ENCODE results near the gene ST7. TPM values are rescaled to one million over a fixed set of nuclear protein-coding genes. Genes with fewer than 3 reads are reported as not detected.

The ST7 gene
- total RNA-seq, 1 experiment from 2014 or later: 12.4 TPM

GRCh38 chr7:117008118-117008885, 55.0 kb downstream of the ST7 start (continued):
- TF ChIP-seq GABPB1 (CRISPR knock-in tag; IDR thresholded peaks at IDR 0.05): no peak
- no peak for TF ChIP-seq TCF7 (CRISPR knock-in tag; IDR thresholded peaks at IDR 0.05; ENCODE audit: low read depth)
- TF ChIP-seq ZNF671 (CRISPR knock-in tag; IDR thresholded peaks at IDR 0.05): no peak
- TF ChIP-seq, protein P1, sequence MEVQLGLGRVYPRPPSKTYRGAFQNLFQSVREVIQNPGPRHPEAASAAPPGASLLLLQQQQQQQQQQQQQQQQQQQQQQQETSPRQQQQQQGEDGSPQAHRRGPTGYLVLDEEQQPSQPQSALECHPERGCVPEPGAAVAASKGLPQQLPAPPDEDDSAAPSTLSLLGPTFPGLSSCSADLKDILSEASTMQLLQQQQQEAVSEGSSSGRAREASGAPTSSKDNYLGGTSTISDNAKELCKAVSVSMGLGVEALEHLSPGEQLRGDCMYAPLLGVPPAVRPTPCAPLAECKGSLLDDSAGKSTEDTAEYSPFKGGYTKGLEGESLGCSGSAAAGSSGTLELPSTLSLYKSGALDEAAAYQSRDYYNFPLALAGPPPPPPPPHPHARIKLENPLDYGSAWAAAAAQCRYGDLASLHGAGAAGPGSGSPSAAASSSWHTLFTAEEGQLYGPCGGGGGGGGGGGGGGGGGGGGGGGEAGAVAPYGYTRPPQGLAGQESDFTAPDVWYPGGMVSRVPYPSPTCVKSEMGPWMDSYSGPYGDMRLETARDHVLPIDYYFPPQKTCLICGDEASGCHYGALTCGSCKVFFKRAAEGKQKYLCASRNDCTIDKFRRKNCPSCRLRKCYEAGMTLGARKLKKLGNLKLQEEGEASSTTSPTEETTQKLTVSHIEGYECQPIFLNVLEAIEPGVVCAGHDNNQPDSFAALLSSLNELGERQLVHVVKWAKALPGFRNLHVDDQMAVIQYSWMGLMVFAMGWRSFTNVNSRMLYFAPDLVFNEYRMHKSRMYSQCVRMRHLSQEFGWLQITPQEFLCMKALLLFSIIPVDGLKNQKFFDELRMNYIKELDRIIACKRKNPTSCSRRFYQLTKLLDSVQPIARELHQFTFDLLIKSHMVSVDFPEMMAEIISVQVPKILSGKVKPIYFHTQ (CRISPR knock-in tag; IDR thresholded peaks at IDR 0.05): no peak
- TF ChIP-seq ZNF512 (CRISPR knock-in tag; IDR thresholded peaks at IDR 0.05; ENCODE audit: borderline replicate concordance): no peak

DNA sequence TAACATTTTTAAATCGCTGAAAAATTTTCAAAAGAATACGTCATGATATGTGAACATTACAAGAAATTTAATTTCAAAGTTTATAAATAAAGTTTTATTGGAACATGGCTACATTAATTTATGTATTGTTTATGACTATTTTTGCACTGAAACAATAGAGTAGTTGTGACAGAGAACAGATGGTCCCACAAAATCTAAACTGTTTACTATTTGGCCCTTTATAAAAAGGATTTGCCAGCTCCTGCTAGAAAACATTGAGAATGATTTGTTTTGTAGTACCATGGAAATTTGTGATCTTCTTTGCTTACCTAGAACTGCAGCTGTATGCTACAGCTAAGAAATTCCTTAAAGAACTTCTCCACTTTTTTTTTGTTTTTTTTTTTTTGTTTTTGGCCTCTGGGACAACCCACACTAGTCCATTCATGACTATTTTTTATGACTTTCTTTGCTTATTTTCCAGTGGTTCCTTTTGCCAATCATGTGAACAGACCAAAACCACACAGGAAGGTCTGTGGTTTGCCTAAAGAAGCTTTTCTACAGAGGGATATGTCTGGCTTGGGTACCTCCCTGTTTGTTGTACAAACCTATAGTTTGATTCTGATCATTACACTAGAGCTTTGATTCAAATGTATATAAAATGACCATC, 55.7 kb downstream of the ST7 start:
- H3K27ac Mint-ChIP-seq: no peak overlapping the region
- peaks cover 11% of the 10 kb centered on the region for H3K4me1 Mint-ChIP-seq
- H3K9me3 Mint-ChIP-seq: no peaks in the 10 kb centered on the region
- POLR2A ChIA-PET: interaction anchor here (0.7 kb wide), 1 partner anchor 8 kb away, joined by 4 read pairs; no protein-coding TSS in a partner anchor
- no peaks in the 10 kb centered on the region for H3K36me3 Mint-ChIP-seq
- H3K27me3 Mint-ChIP-seq (ENCODE audit: low read depth): no peaks in the 10 kb centered on the region
- TF ChIP-seq, protein P2, sequence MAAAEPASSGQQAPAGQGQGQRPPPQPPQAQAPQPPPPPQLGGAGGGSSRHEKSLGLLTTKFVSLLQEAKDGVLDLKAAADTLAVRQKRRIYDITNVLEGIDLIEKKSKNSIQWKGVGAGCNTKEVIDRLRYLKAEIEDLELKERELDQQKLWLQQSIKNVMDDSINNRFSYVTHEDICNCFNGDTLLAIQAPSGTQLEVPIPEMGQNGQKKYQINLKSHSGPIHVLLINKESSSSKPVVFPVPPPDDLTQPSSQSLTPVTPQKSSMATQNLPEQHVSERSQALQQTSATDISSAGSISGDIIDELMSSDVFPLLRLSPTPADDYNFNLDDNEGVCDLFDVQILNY (CRISPR knock-in tag; IDR thresholded peaks at IDR 0.05): no peak
- TF ChIP-seq CBFB (CRISPR knock-in tag; IDR thresholded peaks at IDR 0.05; ENCODE audit: low read depth) (no peak), ATF6 (CRISPR knock-in tag; IDR thresholded peaks at IDR 0.05) (no peak)
- TF ChIP-seq, protein P3, sequence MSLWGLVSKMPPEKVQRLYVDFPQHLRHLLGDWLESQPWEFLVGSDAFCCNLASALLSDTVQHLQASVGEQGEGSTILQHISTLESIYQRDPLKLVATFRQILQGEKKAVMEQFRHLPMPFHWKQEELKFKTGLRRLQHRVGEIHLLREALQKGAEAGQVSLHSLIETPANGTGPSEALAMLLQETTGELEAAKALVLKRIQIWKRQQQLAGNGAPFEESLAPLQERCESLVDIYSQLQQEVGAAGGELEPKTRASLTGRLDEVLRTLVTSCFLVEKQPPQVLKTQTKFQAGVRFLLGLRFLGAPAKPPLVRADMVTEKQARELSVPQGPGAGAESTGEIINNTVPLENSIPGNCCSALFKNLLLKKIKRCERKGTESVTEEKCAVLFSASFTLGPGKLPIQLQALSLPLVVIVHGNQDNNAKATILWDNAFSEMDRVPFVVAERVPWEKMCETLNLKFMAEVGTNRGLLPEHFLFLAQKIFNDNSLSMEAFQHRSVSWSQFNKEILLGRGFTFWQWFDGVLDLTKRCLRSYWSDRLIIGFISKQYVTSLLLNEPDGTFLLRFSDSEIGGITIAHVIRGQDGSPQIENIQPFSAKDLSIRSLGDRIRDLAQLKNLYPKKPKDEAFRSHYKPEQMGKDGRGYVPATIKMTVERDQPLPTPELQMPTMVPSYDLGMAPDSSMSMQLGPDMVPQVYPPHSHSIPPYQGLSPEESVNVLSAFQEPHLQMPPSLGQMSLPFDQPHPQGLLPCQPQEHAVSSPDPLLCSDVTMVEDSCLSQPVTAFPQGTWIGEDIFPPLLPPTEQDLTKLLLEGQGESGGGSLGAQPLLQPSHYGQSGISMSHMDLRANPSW (CRISPR knock-in tag; conservative IDR thresholded peaks at IDR 0.05; ENCODE audit: low read depth): no peak
- CTCF ChIA-PET: interaction anchor here (0.7 to 2.8 kb wide), 4 partner anchors 21 to 707 kb away, joined by 3 to 12 read pairs (median 4); no protein-coding TSS in a partner anchor
- H3K4me3 Mint-ChIP-seq: no peak overlapping the region
- DNase-seq (ENCODE audit: low spot score): no peak
- no peak for ATAC-seq

Measured in WTC11 (cell line).